GM12878 (cell line): Measurements from ENCODE around the gene NCAM2. TPM values are rescaled to one million over a fixed set of nuclear protein-coding genes. Genes with fewer than 3 reads are reported as not detected.

ENCODE experiments used
- ATAC-seq: fragments of 200-7000 bp; cut with Tn5 transposase; 3 replicates; pipeline ENCODE4 v1.9.1; 2020; ENCODE audit warnings: mild to moderate bottlenecking, moderate library complexity
- BruUV-seq: library from RNA; stranded (reverse); fragments of 400-500 nt; replicated peaks from 2 replicates; lab custom pipeline; 2021; lab: Mats Ljungman, UMichigan
- CTCF ChIA-PET: fragments of 300-600 bp; sonication (Branson Sonifier 250); formaldehyde crosslinking; extraction: SDS; loops from one replicate; lab custom pipeline; 2021; ENCODE audit warnings: inconsistent platforms; lab: Yijun Ruan, JAX
- POLR2A ChIA-PET: fragments of 350-600 bp; formaldehyde crosslinking; extraction: SDS; loops from one replicate; lab custom pipeline; 2021; ENCODE audit warnings: inconsistent platforms; lab: Charles Lee
- RAD21 ChIA-PET: fragments of 300-600 bp; sonication (Branson Sonifier 250); formaldehyde crosslinking; loops from one replicate; lab custom pipeline; 2023; ENCODE audit warnings: antibody characterized with exemption; ENCODE audit not compliant: unreplicated experiment; lab: Charles Lee
- SMC1A ChIA-PET: fragments of 300-600 bp; sonication (Branson Sonifier 250); formaldehyde crosslinking; loops from one replicate; lab custom pipeline; 2023; ENCODE audit not compliant: unreplicated experiment, uncharacterized antibody; lab: Charles Lee
- DNase-seq: peaks from one replicate; pipeline ENCODE4 v3.0.0-alpha.2; 2011; ENCODE audit warnings: low read depth, low spot score
- FAIRE-seq: peaks from 3 replicates; lab custom pipeline; 2011; peaks lifted over from hg19 to GRCh38; lab: Jason Lieb, UNC
- H2AFZ ChIP-seq: 2 replicates; pipeline ENCODE4 v1.6.0; 2011; ENCODE audit warnings: low read depth, low read length, control low read depth; ENCODE audit not compliant: control insufficient read depth
- H3K27ac ChIP-seq: 2 replicates; pipeline ENCODE4 v1.5.1; 2011; ENCODE audit warnings: control low read depth; ENCODE audit not compliant: control insufficient read depth, insufficient read depth
- H3K27me3 ChIP-seq, 2 experiments: replicated peaks in 1 of 2; 2 replicates each; pipeline versions ENCODE4 v1.6.0 to v1.6.1; 2011; ENCODE audit warnings: low read length in 1 of 2; ENCODE audit not compliant: control insufficient read depth in 2 of 2, insufficient read depth in 2 of 2
- H3K36me3 ChIP-seq, 2 experiments: 2 replicates each; pipeline ENCODE4 v1.5.1; 2011; ENCODE audit warnings: low read length in 1 of 2; ENCODE audit not compliant: control insufficient read depth in 2 of 2, insufficient read depth in 2 of 2
- H3K4me1 ChIP-seq: 2 replicates; pipeline ENCODE4 v1.6.1; 2011; ENCODE audit warnings: mild to moderate bottlenecking, low read length, moderate library complexity, mixed read lengths; ENCODE audit not compliant: control insufficient read depth, insufficient read depth
- H3K4me2 ChIP-seq: 2 replicates; pipeline ENCODE4 v1.6.0; 2011; ENCODE audit warnings: control low read depth; ENCODE audit not compliant: control insufficient read depth, insufficient read depth
- H3K4me3 ChIP-seq: fragments of 200-600 bp; sonication (generic); 2 replicates; pipeline ENCODE4 v1.5.1; 2016
- H3K79me2 ChIP-seq: 2 replicates; pipeline ENCODE4 v1.6.0; 2011; ENCODE audit warnings: low read length; ENCODE audit not compliant: control insufficient read depth, insufficient read depth
- H3K9ac ChIP-seq: 2 replicates; pipeline ENCODE4 v1.8.0; 2011; ENCODE audit warnings: low read length, control low read depth, mixed read lengths; ENCODE audit not compliant: control insufficient read depth, insufficient read depth
- H3K9me3 ChIP-seq: replicated peaks from 3 replicates; pipeline ENCODE4 v1.5.1; 2011; ENCODE audit warnings: mild to moderate bottlenecking, low read length; ENCODE audit not compliant: control insufficient read depth, insufficient read depth
- H4K20me1 ChIP-seq: 2 replicates; pipeline ENCODE4 v1.6.0; 2011; ENCODE audit not compliant: control insufficient read depth, insufficient read depth
- BACH1 ChIP-seq: fragments of 450-650 bp; IDR thresholded peaks from 2 replicates; pipeline ENCODE4 v1.6.1; 2017; ENCODE audit warnings: mild to moderate bottlenecking, borderline replicate concordance
- BRCA1 ChIP-seq: IDR thresholded peaks from 2 replicates; pipeline ENCODE4 v1.6.1; 2011; ENCODE audit warnings: low read depth, low read length, improper control_type of control experiment
- CBFB ChIP-seq: IDR thresholded peaks from 2 replicates; pipeline ENCODE4 v1.6.1; 2016; ENCODE audit warnings: antibody characterized with exemption, low read depth
- CHD1 ChIP-seq: IDR thresholded peaks from 2 replicates; pipeline ENCODE4 v1.6.1; 2012; ENCODE audit warnings: low read depth, low read length, improper control_type of control experiment
- CHD2 ChIP-seq: IDR thresholded peaks from 2 replicates; pipeline ENCODE4 v1.6.1; 2011; ENCODE audit warnings: low read depth, low read length, improper control_type of control experiment, borderline replicate concordance
- IRF3 ChIP-seq: fragments of 450-650 bp; IDR thresholded peaks from 2 replicates; pipeline ENCODE4 v1.6.1; 2014; ENCODE audit warnings: mild to moderate bottlenecking
- NFXL1 ChIP-seq: fragments of 450-650 bp; IDR thresholded peaks from 2 replicates; pipeline ENCODE4 v1.6.1; 2017; ENCODE audit warnings: antibody characterized with exemption, mild to moderate bottlenecking, borderline replicate concordance
- NR2C2 ChIP-seq: IDR thresholded peaks from 2 replicates; pipeline ENCODE4 v1.6.1; 2011; ENCODE audit warnings: borderline replicate concordance, low read depth; ENCODE audit not compliant: control insufficient read depth, insufficient read length
- POLR2A ChIP-seq: IDR thresholded peaks from 2 replicates; pipeline ENCODE4 v1.6.1; 2011; ENCODE audit warnings: low read depth, mild to moderate bottlenecking, low read length
- SUPT20H ChIP-seq: IDR thresholded peaks from 2 replicates; pipeline ENCODE4 v1.6.1; 2011; ENCODE audit warnings: low read depth, mild to moderate bottlenecking, low read length, moderate library complexity, borderline replicate concordance; ENCODE audit not compliant: control insufficient read depth
- TARDBP ChIP-seq: IDR thresholded peaks from 2 replicates; pipeline ENCODE4 v1.6.1; 2016; ENCODE audit warnings: borderline replicate concordance
- ZNF592 ChIP-seq: fragments of 450-650 bp; IDR thresholded peaks from 2 replicates; pipeline ENCODE4 v1.6.1; 2017; ENCODE audit warnings: mild to moderate bottlenecking, moderate library complexity
- ZSCAN29 ChIP-seq: fragments of 450-650 bp; IDR thresholded peaks from 2 replicates; pipeline ENCODE4 v1.6.1; 2017; ENCODE audit warnings: mild to moderate bottlenecking, moderate library complexity
- WGBS: methylation state at CpG from one replicate; pipeline ENCODE4 v1.1.6; 2016; ENCODE audit warnings: low lambda C conversion rate; ENCODE audit not compliant: insufficient replicate concordance, insufficient coverage; ENCODE audit errors: missing lambda C conversion rate; 5-methylcytosine and 5-hydroxymethylcytosine counted together
- in situ Hi-C: fragments of 300-500 bp; cut with MboI; formaldehyde crosslinking; loops from 9 replicates; pipeline ENCODE4 v1.14.3; 2018; ENCODE audit warnings: mixed read lengths
- intact Hi-C: fragments of 100-400 bp; cut with micrococcal nuclease; formaldehyde crosslinking; loops from one replicate; pipeline ENCODE4 v1.14.2; 2022; ENCODE audit not compliant: unreplicated experiment
- polyA plus RNA-seq, 11 experiments: library from polyadenylated mRNA; depleted of rRNA in 4 of 11; unstranded in 6 of 11; stranded (reverse) in 5 of 11; fragments of >200 nt; fragmentation: Nextera tagmentation in 4 of 11; fragmentation: Illumina TruSeq in 1 of 11; extraction: Ambion mirVana in 4 of 11; extraction: Trizol in 1 of 11; gene quantifications; 1 replicate in 1 of 11; 2 replicates in 10 of 11; pipeline versions ENCODE4 v1.2.1 to v1.2.3, GENCODE V29; 2011 to 2016; ENCODE audit warnings: inconsistent platforms in 2 of 11, missing spikeins in 2 of 11, low read depth in 1 of 11
- total RNA-seq, 4 experiments: library from RNA; depleted of rRNA in 3 of 4; stranded (reverse); fragments of >200 nt in 3 of 4; fragmentation: Illumina TruSeq in 1 of 4; extraction: Trizol in 1 of 4; gene quantifications; 2 replicates each; pipeline versions ENCODE4 v1.2.1 to v1.2.3, GENCODE V29; 2013 to 2021

The NCAM2 gene
- total and polyA plus RNA-seq, 10 of the 15 experiments (the other 5 are each of a cell fraction or from before 2014, with no cell fraction given), result 0.23 to 0.27 TPM; not detected in 8

GRCh38 chr21:21147374-21147745 is 149.2 kb downstream of the NCAM2 start:
- Histone ChIP-seq H3K36me3 (no peaks in the 10 kb centered on the region), H3K4me2 (no peak overlapping the region), H4K20me1 (no peaks in the 10 kb centered on the region), H3K4me1 (no peaks in the 10 kb centered on the region), H3K9ac (no peak overlapping the region), H3K79me2 (no peaks in the 10 kb centered on the region), H3K4me3 (no peak overlapping the region), H2AFZ (no peak overlapping the region), H3K27ac (no peak overlapping the region), H3K27me3 (no peaks in the 10 kb centered on the region), H3K9me3 (no peaks in the 10 kb centered on the region; the same call in 2 of the 3 replicates)
- intact Hi-C loops (no loop called here), in situ Hi-C loops (no loop called here)
- no peak for DNase-seq
- ChIA-PET POLR2A (no interaction called here), RAD21 (no interaction called here), CTCF (no interaction called here), SMC1A (no interaction called here)
- ATAC-seq, result no peak
- 28% methylated on average over 4 of the region's 4 CpGs for WGBS
- no peak for FAIRE-seq
- no peak for TF ChIP-seq BACH1
- no peak for TF ChIP-seq NR2C2
- TF ChIP-seq POLR2A, result no peak
- no peak for TF ChIP-seq CBFB
- no peak for TF ChIP-seq CHD2
- no peak for TF ChIP-seq NFXL1
- no peak for TF ChIP-seq SUPT20H
- no peak for TF ChIP-seq BRCA1
- no peak for TF ChIP-seq CHD1
- no peak for TF ChIP-seq IRF3
- no peak for TF ChIP-seq TARDBP
- TF ChIP-seq ZNF592, result no peak
- TF ChIP-seq ZSCAN29, result no peak
- BruUV-seq, result no TSS peak
